Measurements from ENCODE around the gene HSPB6. TPM values are rescaled to one million over a fixed set of nuclear protein-coding genes. Genes with fewer than 3 reads are reported as not detected.

HSPB6 gene
- total and polyA plus RNA-seq, 4 donors: 2.7 to 17.7 (median 5.6) TPM

GRCh38 chr19:35714601-35715354 is 42.1 kb downstream of the HSPB6 start:
- TF ChIP-seq YY1 (IDR thresholded peaks at IDR 0.05) (no peak), ZBTB33 (IDR thresholded peaks at IDR 0.05) (no peak), EGR1 (IDR thresholded peaks at IDR 0.05; ENCODE audit: low read depth in 2 of 2) (no peak), TAF1 (conservative IDR thresholded peaks at IDR 0.05) (no peak), JUND (IDR thresholded peaks at IDR 0.05) (no peak), RXRA (IDR thresholded peaks at IDR 0.05) (no peak)
- Histone ChIP-seq H3K9me3 (ENCODE audit: control insufficient read depth in 4 of 4, low read length in 3 of 4) (no peaks in the 10 kb centered on the region), H3K27ac (ENCODE audit: low read depth in 1 of 2, low read length in 2 of 2) (no peak overlapping the region), H3K36me3 (ENCODE audit: control insufficient read depth in 4 of 4, insufficient read depth in 3 of 4, low read depth in 1 of 4, low read length in 3 of 4) (no peaks in the 10 kb centered on the region), H3K9ac (ENCODE audit: low read depth in 1 of 2, low read length in 2 of 2) (no peak overlapping the region), H3K4me1 (ENCODE audit: control insufficient read depth in 4 of 4, insufficient read depth in 4 of 4, low read length in 3 of 4) (peaks cover 9 to 29% (median 20%) of the 10 kb centered on the region in 4 donors), H3K4me3 (ENCODE audit: low read depth in 1 of 3, low read length in 3 of 3) (no peak overlapping the region), H3K27me3 (ENCODE audit: control insufficient read depth in 4 of 4, insufficient read depth in 4 of 4, low read length in 3 of 4) (no peaks in the 10 kb centered on the region)
- WGBS: 81% methylated on average over 14 of the region's 14 CpGs
- no peak for DNase-seq (ENCODE audit: low spot score)

DNA sequence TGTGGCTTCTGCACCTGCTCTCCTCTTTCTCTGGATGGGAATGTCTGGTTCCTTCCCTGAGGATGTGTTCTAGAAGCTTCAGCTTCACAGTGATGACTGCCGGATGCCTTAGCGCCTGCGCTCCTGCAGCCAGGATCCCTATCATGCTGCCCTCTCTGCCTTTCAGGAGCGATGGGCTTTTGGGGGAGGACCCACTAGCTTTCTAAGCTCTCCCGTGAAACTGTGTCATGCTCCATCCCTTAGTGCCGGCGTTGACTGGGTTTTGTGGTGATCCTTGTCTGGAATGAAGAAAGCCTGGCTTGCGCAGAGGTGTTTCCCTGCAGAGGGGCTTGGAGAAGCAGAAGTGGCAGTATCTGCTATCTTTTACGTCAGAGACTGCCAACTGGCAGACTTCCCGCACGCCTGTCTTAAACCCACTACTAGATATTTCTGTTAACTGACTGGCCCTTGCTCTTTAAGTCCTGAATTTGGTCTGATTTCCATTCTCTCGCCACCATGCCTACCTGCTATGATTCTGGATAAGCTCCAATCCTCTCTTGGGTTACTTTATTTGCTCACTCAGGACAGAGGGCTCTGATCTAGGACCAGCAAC is 42.8 kb downstream of the HSPB6 start:
- Histone ChIP-seq H3K27ac (ENCODE audit: low read depth in 1 of 2, low read length in 2 of 2) (no peak overlapping the region), H3K4me1 (ENCODE audit: control insufficient read depth in 4 of 4, insufficient read depth in 4 of 4, low read length in 3 of 4) (peaks cover 5 to 21% (median 13%) of the 10 kb centered on the region in 4 donors), H3K4me3 (ENCODE audit: low read depth in 1 of 3, low read length in 3 of 3) (no peak overlapping the region), H3K9me3 (ENCODE audit: control insufficient read depth in 4 of 4, low read length in 3 of 4) (no peaks in the 10 kb centered on the region), H3K9ac (ENCODE audit: low read depth in 1 of 2, low read length in 2 of 2) (no peak overlapping the region), H3K36me3 (ENCODE audit: control insufficient read depth in 4 of 4, insufficient read depth in 3 of 4, low read depth in 1 of 4, low read length in 3 of 4) (no peaks in the 10 kb centered on the region), H3K27me3 (ENCODE audit: control insufficient read depth in 4 of 4, insufficient read depth in 4 of 4, low read length in 3 of 4) (no peaks in the 10 kb centered on the region)
- no peak for DNase-seq (ENCODE audit: low spot score)
- 85% methylated on average over 12 of the region's 12 CpGs for WGBS
- TF ChIP-seq RAD21 (IDR thresholded peaks at IDR 0.05) (no peak), YY1 (IDR thresholded peaks at IDR 0.05) (no peak), HNF4A (conservative IDR thresholded peaks at IDR 0.05) (no peak), FOXA2 (IDR thresholded peaks at IDR 0.05) (no peak), JUND (IDR thresholded peaks at IDR 0.05) (no peak), RXRA (IDR thresholded peaks at IDR 0.05) (no peak), HNF4G (IDR thresholded peaks at IDR 0.05) (no peak), MAX (IDR thresholded peaks at IDR 0.05) (no peak), TAF1 (conservative IDR thresholded peaks at IDR 0.05) (no peak), CTCF (IDR thresholded peaks at IDR 0.05; ENCODE audit: low read depth, low read length, missing input control) (no peak)
- TF ChIP-seq, protein P1, sequence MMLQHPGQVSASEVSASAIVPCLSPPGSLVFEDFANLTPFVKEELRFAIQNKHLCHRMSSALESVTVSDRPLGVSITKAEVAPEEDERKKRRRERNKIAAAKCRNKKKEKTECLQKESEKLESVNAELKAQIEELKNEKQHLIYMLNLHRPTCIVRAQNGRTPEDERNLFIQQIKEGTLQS (IDR thresholded peaks at IDR 0.05): no peak
